Measurements from ENCODE around the gene UBE2R2.
A peak's percentile ranks its signal among the peaks of the same experiment; 100 is the strongest.

UBE2R2 gene

GRCh38 chr9:33816327-33817252 lies at the start of gene UBE2R2 (continued):
- TF ChIP-seq PRDM4 (tag by site-specific recombination; IDR thresholded peaks at IDR 0.05) (0 out of 2 replicates have a peak, but pooled peaks have one; percentile 41), PBX3 (CRISPR knock-in tag; IDR thresholded peaks at IDR 0.05) (peak; percentile 49; the same call in 1 of the 2 replicates), ZBTB48 (tag by site-specific recombination; IDR thresholded peaks at IDR 0.05) (peak; percentile 72), ZNF175 (tag by site-specific recombination; IDR thresholded peaks at IDR 0.05) (no peak), ZNF26 (tag by site-specific recombination; IDR thresholded peaks at IDR 0.05) (no peak), ZNF19 (tag by site-specific recombination; IDR thresholded peaks at IDR 0.05; ENCODE audit: low read depth) (no peak), SCRT1 (tag by site-specific recombination; IDR thresholded peaks at IDR 0.05; ENCODE audit: borderline replicate concordance) (no peak), ZNF37A (tag by site-specific recombination; IDR thresholded peaks at IDR 0.05) (no peak), ZNF501 (tag by site-specific recombination; IDR thresholded peaks at IDR 0.05) (peak; percentile 72), ZNF341 (tag by site-specific recombination; IDR thresholded peaks at IDR 0.05; ENCODE audit: low read depth) (0 out of 2 replicates have a peak, but pooled peaks have one; percentile 21), INSM2 (tag by site-specific recombination; IDR thresholded peaks at IDR 0.05) (no peak), ZNF596 (tag by site-specific recombination; IDR thresholded peaks at IDR 0.05) (no peak), SCRT2 (tag by site-specific recombination; IDR thresholded peaks at IDR 0.05) (no peak), ZXDB (tag by site-specific recombination; IDR thresholded peaks at IDR 0.05) (peak; percentile 84), ZNF292 (tag by site-specific recombination; IDR thresholded peaks at IDR 0.05; ENCODE audit: borderline replicate concordance, low read depth) (no peak), REPIN1 (tag by site-specific recombination; IDR thresholded peaks at IDR 0.05; ENCODE audit: low read depth) (0 out of 2 replicates have a peak, but pooled peaks have one; percentile 31), ZNF202 (tag by site-specific recombination; IDR thresholded peaks at IDR 0.05; ENCODE audit: borderline replicate concordance) (no peak), ZNF211 (tag by site-specific recombination; IDR thresholded peaks at IDR 0.05; ENCODE audit: low read depth) (no peak), ZNF140 (tag by site-specific recombination; IDR thresholded peaks at IDR 0.05) (no peak), ZBTB7A (tag by site-specific recombination; IDR thresholded peaks at IDR 0.05; ENCODE audit: low read depth) (0 out of 2 replicates have a peak, but pooled peaks have one; percentile 30), ZNF391 (tag by site-specific recombination; IDR thresholded peaks at IDR 0.05; ENCODE audit: borderline replicate concordance, low read depth) (no peak), ZNF658 (tag by site-specific recombination; IDR thresholded peaks at IDR 0.05) (no peak), ZNF558 (tag by site-specific recombination; IDR thresholded peaks at IDR 0.05) (no peak), ZNF623 (tag by site-specific recombination; IDR thresholded peaks at IDR 0.05) (no peak), ELK4 (IDR thresholded peaks at IDR 0.05; ENCODE audit: borderline replicate concordance, low read depth, low read length) (no peak), GLI4 (tag by site-specific recombination; IDR thresholded peaks at IDR 0.05) (no peak), ZNF621 (tag by site-specific recombination; IDR thresholded peaks at IDR 0.05) (no peak), ZNF148 (tag by site-specific recombination; IDR thresholded peaks at IDR 0.05; ENCODE audit: borderline replicate concordance) (no peak), ZNF830 (tag by site-specific recombination; IDR thresholded peaks at IDR 0.05; ENCODE audit: low read depth) (no peak)
